DND-41 (cell line): ENCODE results near the gene SRCIN1.

Experiments used
- CTCF ChIP-seq: IDR thresholded peaks from 2 replicates; pipeline ENCODE4 v1.5.1; 2012; ENCODE audit warnings: borderline replicate concordance, low read length, moderate library complexity, mild to moderate bottlenecking; ENCODE audit not compliant: poor library complexity, severe bottlenecking; ENCODE audit errors: extremely low read depth
- EZH2 ChIP-seq: IDR thresholded peaks from 3 replicates; pipeline ENCODE4 v1.6.1; 2012; ENCODE audit warnings: borderline replicate concordance, low read depth, mild to moderate bottlenecking, moderate library complexity, low read length, inconsistent platforms; ENCODE audit not compliant: severe bottlenecking

- no peak for TF ChIP-seq CTCF
- no peak for TF ChIP-seq EZH2
Observed at GRCh38 chr17:38599398-38599856, 6.3 kb downstream of the SRCIN1 start.
